H1 (cell line): ENCODE results near the gene CACNA2D3. TPM values are rescaled to one million over a fixed set of nuclear protein-coding genes. Genes with fewer than 3 reads are reported as not detected.

ENCODE experiments used
- CTCF ChIA-PET: fragments of 300-600 bp; sonication (Branson Sonifier 250); formaldehyde crosslinking; loops from one replicate; lab custom pipeline; 2021; ENCODE audit not compliant: partially characterized antibody; lab: Charles Lee
- POLR2A ChIA-PET: fragments of 300-600 bp; sonication (Branson Sonifier 250); formaldehyde crosslinking; loops from one replicate; lab custom pipeline; 2021; ENCODE audit warnings: inconsistent platforms; ENCODE audit not compliant: partially characterized antibody; lab: Charles Lee
- DNase-seq, 2 experiments: peaks; one replicate each; pipeline versions ENCODE4 v3.0.0 to v3.0.0-alpha.2; 2010 to 2022; ENCODE audit warnings: low spot score in 2 of 2, low read depth in 1 of 2, mixed read lengths in 1 of 2
- FAIRE-seq: peaks from 2 replicates; lab custom pipeline; 2011; peaks lifted over from hg19 to GRCh38; lab: Jason Lieb, UNC
- H2AFZ ChIP-seq: 2 replicates; pipeline ENCODE4 v1.8.1; 2012; ENCODE audit warnings: low read length, inconsistent platforms
- H2AK5ac ChIP-seq: 2 replicates; pipeline ENCODE4 v1.6.1; 2013; ENCODE audit warnings: low read depth, low read length
- H2BK120ac ChIP-seq: replicated peaks from 2 replicates; pipeline ENCODE3; 2013; ENCODE audit warnings: low read depth, low read length, inconsistent platforms
- H2BK12ac ChIP-seq: 2 replicates; pipeline ENCODE4 v1.6.1; 2013; ENCODE audit warnings: low read depth, low read length
- H2BK15ac ChIP-seq: 2 replicates; pipeline ENCODE4 v1.6.1; 2013; ENCODE audit warnings: low read length
- H2BK20ac ChIP-seq: 2 replicates; pipeline ENCODE4 v1.6.1; 2013; ENCODE audit warnings: low read length
- H2BK5ac ChIP-seq: 2 replicates; pipeline ENCODE4 v1.6.1; 2013; ENCODE audit warnings: low read depth, low read length
- H3K14ac ChIP-seq: 2 replicates; pipeline ENCODE4 v1.6.1; 2013; ENCODE audit warnings: inconsistent platforms; ENCODE audit not compliant: insufficient read length
- H3K18ac ChIP-seq: 2 replicates; pipeline ENCODE4 v1.6.1; 2013; ENCODE audit warnings: low read length; ENCODE audit errors: extremely low read depth
- H3K23ac ChIP-seq: 2 replicates; pipeline ENCODE4 v1.6.1; 2013; ENCODE audit warnings: inconsistent platforms; ENCODE audit not compliant: insufficient read length
- H3K23me2 ChIP-seq: 2 replicates; pipeline ENCODE4 v1.6.1; 2013; ENCODE audit warnings: low read depth, low read length
- H3K27ac ChIP-seq: 2 replicates; pipeline ENCODE4 v1.6.1; 2011; ENCODE audit warnings: low read depth, low read length, inconsistent platforms
- H3K27me3 ChIP-seq, 4 experiments: replicated peaks in 1 of 4; 1 replicate in 1 of 4; 2 replicates in 3 of 4; pipeline versions ENCODE4 v1.6.1 to v1.8.1; 2011 to 2013; ENCODE audit warnings: low read length in 3 of 4, mild to moderate bottlenecking in 3 of 4, inconsistent platforms in 2 of 4, mixed read lengths in 2 of 4, moderate library complexity in 1 of 4; ENCODE audit not compliant: control insufficient read depth in 3 of 4, insufficient read depth in 3 of 4; ENCODE audit errors: extremely low read depth in 1 of 4
- H3K36me3 ChIP-seq, 4 experiments: 2 replicates each; pipeline versions ENCODE4 v1.6.1 to v1.8.1; 2011 to 2013; ENCODE audit warnings: mild to moderate bottlenecking in 4 of 4, low read length in 3 of 4, moderate library complexity in 2 of 4, control low read depth in 1 of 4, inconsistent platforms in 1 of 4; ENCODE audit not compliant: insufficient read depth in 4 of 4, control insufficient read depth in 2 of 4
- H3K4ac ChIP-seq: replicated peaks from 2 replicates; pipeline ENCODE3; 2013; ENCODE audit warnings: low read length, low read depth, mixed read lengths, inconsistent platforms; ENCODE audit not compliant: insufficient read length
- H3K4me1 ChIP-seq, 4 experiments: replicated peaks in 1 of 4; 1 replicate in 1 of 4; 2 replicates in 3 of 4; pipeline versions ENCODE4 v1.6.1 to v1.8.1; 2011 to 2013; ENCODE audit warnings: low read length in 3 of 4, inconsistent platforms in 2 of 4, mixed read lengths in 1 of 4; ENCODE audit not compliant: insufficient read depth in 4 of 4, control insufficient read depth in 3 of 4
- H3K4me2 ChIP-seq, 2 experiments: 2 replicates each; pipeline versions ENCODE4 v1.6.1 to v1.8.1; 2011 to 2013; ENCODE audit warnings: low read depth in 2 of 2, low read length in 2 of 2, control low read depth in 1 of 2, inconsistent platforms in 1 of 2, mild to moderate bottlenecking in 1 of 2; ENCODE audit not compliant: insufficient read depth in 1 of 2
- H3K4me3 ChIP-seq, 4 experiments: fragments of 200-600, 300-600 bp in 1 of 4; sonication (generic), shearing (Covaris generic), sonication (Bioruptor Twin) in 1 of 4; 2 replicates each; pipeline versions ENCODE4 v1.5.1 to v1.8.1; 2011 to 2016; ENCODE audit warnings: low read length in 4 of 4, low read depth in 3 of 4, control low read depth in 2 of 4, inconsistent platforms in 2 of 4, mild to moderate bottlenecking in 2 of 4, mixed read lengths in 1 of 4, moderate library complexity in 1 of 4; ENCODE audit not compliant: insufficient read depth in 2 of 4; ENCODE audit errors: extremely low read depth in 1 of 4
- H3K56ac ChIP-seq: replicated peaks from 2 replicates; pipeline ENCODE3; 2013; ENCODE audit warnings: low read depth, mild to moderate bottlenecking, mixed read lengths, low read length, inconsistent platforms; ENCODE audit not compliant: insufficient read length
- H3K79me1 ChIP-seq: 2 replicates; pipeline ENCODE4 v1.6.1; 2013; ENCODE audit warnings: low read depth, low read length, control low read depth
- H3K79me2 ChIP-seq, 2 experiments: 2 replicates each; pipeline versions ENCODE4 v1.6.1 to v1.8.1; 2012 to 2013; ENCODE audit warnings: low read length in 2 of 2, mild to moderate bottlenecking in 2 of 2, inconsistent platforms in 1 of 2; ENCODE audit not compliant: insufficient read depth in 2 of 2, control insufficient read depth in 1 of 2
- H3K9ac ChIP-seq, 4 experiments: replicated peaks in 1 of 4; 1 replicate in 1 of 4; 2 replicates in 3 of 4; pipeline versions ENCODE4 v1.6.1 to v1.8.1; 2011 to 2013; ENCODE audit warnings: low read depth in 3 of 4, low read length in 3 of 4, control low read depth in 2 of 4, mild to moderate bottlenecking in 2 of 4, moderate library complexity in 2 of 4, inconsistent platforms in 1 of 4; ENCODE audit errors: extremely low read depth in 1 of 4
- H3K9me3 ChIP-seq, 2 experiments: 2 replicates each; pipeline versions ENCODE4 v1.6.1 to v1.8.1; 2012 to 2013; ENCODE audit warnings: mild to moderate bottlenecking in 2 of 2, moderate library complexity in 2 of 2, control low read depth in 1 of 2, inconsistent platforms in 1 of 2, low read depth in 1 of 2, low read length in 1 of 2, mixed read lengths in 1 of 2; ENCODE audit not compliant: insufficient read depth in 2 of 2
- H4K20me1 ChIP-seq, 2 experiments: replicated peaks in 1 of 2; 2 replicates each; pipeline versions ENCODE3 to v1.8.1; 2011 to 2013; ENCODE audit warnings: inconsistent platforms in 2 of 2, low read length in 2 of 2, mild to moderate bottlenecking in 1 of 2; ENCODE audit not compliant: insufficient read depth in 2 of 2, control insufficient read depth in 1 of 2
- H4K5ac ChIP-seq: 2 replicates; pipeline ENCODE4 v1.6.1; 2013; ENCODE audit warnings: low read length, low read depth, mixed read lengths, inconsistent platforms; ENCODE audit not compliant: insufficient read length
- H4K8ac ChIP-seq: 2 replicates; pipeline ENCODE4 v1.8.0; 2013; ENCODE audit warnings: mild to moderate bottlenecking, moderate library complexity, low read length, inconsistent platforms; ENCODE audit not compliant: insufficient read depth; ENCODE audit errors: extremely low read depth
- H4K91ac ChIP-seq: replicated peaks from 2 replicates; pipeline ENCODE3; 2013; ENCODE audit warnings: low read length, mixed read lengths, inconsistent platforms; ENCODE audit not compliant: insufficient read length
- BCL11A ChIP-seq, 2 experiments: IDR thresholded peaks; one replicate each; pipeline ENCODE4 v1.6.1; 2011; ENCODE audit warnings: low read depth in 2 of 2, low read length in 2 of 2, mild to moderate bottlenecking in 2 of 2
- RAD21 ChIP-seq, 2 experiments: IDR thresholded peaks in 1 of 2; conservative IDR thresholded peaks in 1 of 2; 2 replicates each; pipeline ENCODE4 v1.6.1; 2011; ENCODE audit warnings: low read depth in 2 of 2, low read length in 2 of 2, improper control_type of control experiment in 1 of 2, inconsistent platforms in 1 of 2, mild to moderate bottlenecking in 1 of 2, moderate library complexity in 1 of 2
- WGBS, 2 experiments: shearing (Covaris generic) in 1 of 2; methylation state at CpG; one replicate each; pipeline versions ENCODE4 v1.1.6 to v1.1.7; 2013 to 2015; ENCODE audit warnings: low lambda C conversion rate in 2 of 2, mixed read lengths in 2 of 2, inconsistent platforms in 1 of 2, low coverage in 1 of 2, missing lambda C conversion rate in 1 of 2; ENCODE audit not compliant: insufficient replicate concordance in 2 of 2, insufficient coverage in 1 of 2, insufficient read length in 1 of 2; ENCODE audit errors: extremely low coverage in 1 of 2, missing lambda C conversion rate in 1 of 2; 5-methylcytosine and 5-hydroxymethylcytosine counted together
- polyA plus RNA-seq, 7 experiments: library from polyadenylated mRNA; depleted of rRNA in 3 of 7; stranded (reverse) in 5 of 7; unstranded in 2 of 7; fragments of >200 nt in 5 of 7; fragments of 200-250 nt in 2 of 7; gene quantifications; 1 replicate in 5 of 7; 2 replicates in 1 of 7; 4 replicates in 1 of 7; pipeline versions ENCODE4 v1.2.1 to v1.2.3, GENCODE V29; 2011 to 2013; ENCODE audit warnings: missing spikeins in 2 of 7, mixed read lengths in 2 of 7
- total RNA-seq: library from RNA; stranded (reverse); fragmentation: NEBNext Ultra II Directional; extraction: Animal tissue kit (Norgen Biotek cat#: 25700); gene quantifications from 2 replicates; pipeline ENCODE4 v1.2.1, GENCODE V29; 2021
- TF ChIP-seq, protein P1 (sequence below): IDR thresholded peaks from 2 replicates; pipeline ENCODE4 v1.6.1; 2011; ENCODE audit warnings: low read length, improper control_type of control experiment
- TF ChIP-seq, protein P2 (sequence below): IDR thresholded peaks from 2 replicates; pipeline ENCODE4 v1.6.1; 2011; ENCODE audit warnings: low read depth, mild to moderate bottlenecking, low read length; ENCODE audit not compliant: insufficient read depth

The CACNA2D3 gene
- total and polyA plus RNA-seq, 2 of the 8 experiments (the other 6 are each of a cell fraction or from before 2014, with no cell fraction given): 1.5 to 1.8 TPM

DNA sequence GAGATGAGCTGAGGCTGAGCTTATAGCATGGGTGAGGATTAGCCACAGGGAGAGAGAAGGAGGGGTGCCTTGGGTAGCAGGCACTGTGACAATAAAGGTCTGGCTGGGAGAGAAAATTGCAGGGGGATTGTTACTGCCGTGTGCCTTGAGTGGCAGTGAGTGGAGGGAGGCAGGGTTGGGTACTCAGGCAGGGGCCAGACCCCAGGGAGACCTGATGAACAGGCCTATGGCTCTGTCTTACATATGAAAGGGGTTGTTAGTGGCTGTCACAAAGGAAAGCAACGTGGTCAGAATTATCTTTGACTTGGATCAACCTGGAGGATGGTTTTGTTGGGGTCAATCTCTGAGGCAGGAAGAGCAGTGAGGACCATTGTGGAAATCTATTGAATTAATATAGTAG is 721.0 kb downstream of the CACNA2D3 start:
- Histone ChIP-seq H3K79me1 (no peaks in the 10 kb centered on the region; the same call in 1 of the 2 replicates), H4K8ac (no peak overlapping the region), H3K27ac (no peak overlapping the region), H4K5ac (no peak overlapping the region), H2BK120ac (no peak overlapping the region), H3K9ac (no peak overlapping the region), H3K4me3 (no peak overlapping the region), H3K56ac (no peak overlapping the region), H4K91ac (no peak overlapping the region), H3K27me3 (no peaks in the 10 kb centered on the region), H3K36me3 (no peaks in the 10 kb centered on the region), H3K9me3 (no peaks in the 10 kb centered on the region), H3K23me2 (no peaks in the 10 kb centered on the region), H4K20me1 (no peaks in the 10 kb centered on the region), H3K18ac (no peak overlapping the region), H3K14ac (no peak overlapping the region), H3K79me2 (no peaks in the 10 kb centered on the region), H2BK12ac (no peak overlapping the region), H2BK5ac (no peak overlapping the region), H2AK5ac (no peak overlapping the region), H3K4ac (no peak overlapping the region), H2BK15ac (no peak overlapping the region), H3K4me2 (no peak overlapping the region), H2BK20ac (no peak overlapping the region), H3K4me1 (no peaks in the 10 kb centered on the region), H2AFZ (no peak overlapping the region), H3K23ac (no peak overlapping the region)
- WGBS, 2 experiments: 57% methylated on average over 2 of the region's 2 CpGs; no CpG with 5 or more reads in 1 of the 2 experiments
- ChIA-PET CTCF (interaction anchor here (0.7 to 8.7 kb wide), 6 partner anchors 10 to 1431 kb away, joined by 3 to 70 read pairs (median 5); no protein-coding TSS in a partner anchor), POLR2A (no interaction called here)
- FAIRE-seq (no peak), DNase-seq (no peak)
- TF ChIP-seq RAD21 (IDR thresholded peaks at IDR 0.05 in 1 of 2, conservative IDR thresholded peaks at IDR 0.05 in 1 of 2; ENCODE audit: low read depth in 2 of 2, low read length in 2 of 2) (no peak), BCL11A (IDR thresholded peaks at IDR 0.05; ENCODE audit: low read depth in 2 of 2, low read length in 2 of 2) (no peak)
- TF ChIP-seq, protein P1, sequence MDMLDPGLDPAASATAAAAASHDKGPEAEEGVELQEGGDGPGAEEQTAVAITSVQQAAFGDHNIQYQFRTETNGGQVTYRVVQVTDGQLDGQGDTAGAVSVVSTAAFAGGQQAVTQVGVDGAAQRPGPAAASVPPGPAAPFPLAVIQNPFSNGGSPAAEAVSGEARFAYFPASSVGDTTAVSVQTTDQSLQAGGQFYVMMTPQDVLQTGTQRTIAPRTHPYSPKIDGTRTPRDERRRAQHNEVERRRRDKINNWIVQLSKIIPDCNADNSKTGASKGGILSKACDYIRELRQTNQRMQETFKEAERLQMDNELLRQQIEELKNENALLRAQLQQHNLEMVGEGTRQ: no peak
- TF ChIP-seq, protein P2, sequence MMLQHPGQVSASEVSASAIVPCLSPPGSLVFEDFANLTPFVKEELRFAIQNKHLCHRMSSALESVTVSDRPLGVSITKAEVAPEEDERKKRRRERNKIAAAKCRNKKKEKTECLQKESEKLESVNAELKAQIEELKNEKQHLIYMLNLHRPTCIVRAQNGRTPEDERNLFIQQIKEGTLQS: no peak
